NCI-H187 (cell line): ENCODE data around the gene MLLT10.

ENCODE experiments used
- DNase-seq, 2 experiments: peaks; one replicate each; lab custom pipeline; 2025; lab: John Stamatoyannopoulos, UW

The MLLT10 gene

DNA sequence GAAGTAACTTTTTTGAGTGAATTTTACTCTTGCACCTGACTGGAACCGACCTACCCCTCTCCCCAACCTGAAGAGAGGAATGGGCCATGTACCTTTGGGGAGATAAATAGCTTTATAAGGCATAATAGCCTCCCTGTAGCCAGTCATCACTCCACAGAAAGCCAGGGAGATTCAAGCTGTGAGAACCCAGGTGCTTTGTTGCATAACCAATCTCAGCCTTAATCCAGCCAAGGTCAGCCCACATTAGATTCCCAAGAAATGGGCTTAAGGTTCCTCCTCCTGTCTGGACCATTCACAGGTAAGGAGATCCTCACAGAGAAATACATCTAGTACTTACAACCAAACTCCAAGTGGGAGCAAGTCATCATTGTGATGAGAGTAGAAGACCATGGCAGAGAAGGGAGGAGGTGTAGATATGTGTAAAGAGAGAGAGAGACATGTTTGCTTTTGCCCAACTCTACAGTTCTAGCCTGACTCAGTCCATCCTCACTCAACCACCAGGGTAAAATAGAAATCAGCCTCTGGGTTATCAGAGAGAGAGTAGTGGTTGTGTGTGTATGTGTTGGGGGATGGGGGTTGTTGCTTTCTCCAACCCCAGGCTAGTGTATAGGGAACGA, 32.2 kb upstream of the MLLT10 start:
- no peak for DNase-seq

DNA sequence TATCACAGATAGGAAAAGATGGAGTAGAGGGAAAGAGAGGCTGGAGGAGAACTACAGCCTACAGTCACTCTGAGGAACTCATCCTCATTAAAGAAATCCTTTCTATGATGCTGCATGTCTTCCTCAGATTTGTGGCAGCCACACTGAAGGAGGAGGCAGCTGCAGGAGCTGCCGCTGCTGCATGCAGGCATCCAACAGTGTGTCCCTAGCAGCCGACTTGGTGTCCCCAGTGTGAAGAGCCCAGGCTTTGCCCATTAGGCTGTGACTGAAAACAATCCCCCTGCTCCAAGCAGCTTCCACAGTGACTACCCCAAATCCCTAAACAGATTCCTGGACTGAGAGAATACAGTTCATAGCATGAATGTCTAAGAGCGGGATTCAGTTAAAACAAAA, 31.7 kb upstream of the MLLT10 start:
- no peak for DNase-seq

DNA sequence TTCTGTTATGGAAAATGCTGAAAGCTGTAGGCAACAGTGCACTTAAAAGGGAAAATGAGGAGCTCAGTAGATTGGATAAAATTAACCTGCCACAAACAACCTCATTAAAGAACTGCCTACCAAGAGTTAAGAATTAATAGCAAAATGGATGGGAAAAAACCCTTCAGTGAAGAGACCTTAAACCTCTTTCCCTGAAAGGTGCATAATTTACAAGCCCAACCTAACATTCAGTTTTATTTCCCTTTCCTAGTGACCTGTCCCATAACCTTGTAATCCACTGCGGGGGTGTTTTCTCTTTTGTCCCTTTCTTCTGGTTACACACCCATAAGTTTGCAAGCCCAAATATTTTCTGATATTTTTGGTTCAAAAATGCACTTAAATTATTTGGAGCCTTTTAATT, 30.5 kb upstream of the MLLT10 start:
- no peak for DNase-seq

GRCh38 chr10:21505711-21506278, 28.2 kb upstream of the MLLT10 start:
- DNase-seq: no peak

- DNase-seq: no peak
Observed at GRCh38 chr10:21506351-21506750, 27.7 kb upstream of the MLLT10 start.

DNA sequence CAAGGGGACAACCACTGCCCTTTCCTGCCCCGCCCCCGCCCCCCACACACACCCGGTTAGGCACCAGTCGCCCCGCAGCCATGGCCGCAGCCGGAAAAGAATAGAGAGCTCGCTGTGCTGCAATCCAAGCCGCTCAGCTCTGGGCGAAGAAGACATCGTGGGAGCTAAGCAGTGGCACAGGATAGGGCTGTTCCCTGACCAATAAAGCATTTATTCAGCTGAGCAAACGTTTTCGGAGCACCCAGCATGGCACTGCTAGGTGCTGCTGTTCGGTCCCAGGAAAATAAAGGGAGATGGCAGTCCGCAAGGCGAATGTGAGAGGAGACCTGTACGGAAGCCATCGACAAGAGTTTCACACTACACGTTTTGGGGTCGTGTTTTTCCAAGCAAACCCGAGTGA, 26.9 kb upstream of the MLLT10 start:
- no peak for DNase-seq

DNA sequence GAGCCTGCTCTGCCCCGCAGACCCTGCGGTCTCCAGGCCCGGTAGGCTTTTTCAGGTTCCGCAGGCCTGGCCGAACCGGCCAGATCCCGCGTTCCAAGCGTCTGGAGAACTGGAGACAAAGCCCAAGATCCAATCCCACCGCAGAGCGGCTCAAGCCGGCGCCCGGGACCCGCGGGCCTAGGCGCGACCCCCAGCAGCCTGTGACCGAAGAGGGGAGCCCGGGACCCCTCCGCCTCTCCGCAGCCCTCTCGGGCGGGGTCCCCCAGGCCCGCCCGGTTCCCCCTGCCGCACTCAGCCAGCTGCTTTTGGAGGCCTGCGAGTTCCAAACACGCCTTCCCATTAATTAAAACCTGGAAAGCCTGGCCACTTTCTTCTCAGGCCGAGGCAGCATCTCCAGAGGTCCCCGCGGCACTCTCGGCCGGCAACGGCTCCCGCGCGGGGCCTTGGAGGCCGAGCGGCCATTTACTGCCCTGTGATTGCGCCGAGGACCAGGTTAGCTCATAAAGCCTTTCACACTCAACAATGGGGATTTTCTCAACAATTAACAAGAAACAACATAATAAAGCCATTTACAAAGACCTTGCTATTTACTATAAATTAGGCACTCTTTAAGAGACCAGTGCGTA, 25.2 kb upstream of the MLLT10 start:
- DNase-seq: no peak

- DNase-seq: no peak
Observed at GRCh38 chr10:21509341-21510240, 24.4 kb upstream of the MLLT10 start.

DNA sequence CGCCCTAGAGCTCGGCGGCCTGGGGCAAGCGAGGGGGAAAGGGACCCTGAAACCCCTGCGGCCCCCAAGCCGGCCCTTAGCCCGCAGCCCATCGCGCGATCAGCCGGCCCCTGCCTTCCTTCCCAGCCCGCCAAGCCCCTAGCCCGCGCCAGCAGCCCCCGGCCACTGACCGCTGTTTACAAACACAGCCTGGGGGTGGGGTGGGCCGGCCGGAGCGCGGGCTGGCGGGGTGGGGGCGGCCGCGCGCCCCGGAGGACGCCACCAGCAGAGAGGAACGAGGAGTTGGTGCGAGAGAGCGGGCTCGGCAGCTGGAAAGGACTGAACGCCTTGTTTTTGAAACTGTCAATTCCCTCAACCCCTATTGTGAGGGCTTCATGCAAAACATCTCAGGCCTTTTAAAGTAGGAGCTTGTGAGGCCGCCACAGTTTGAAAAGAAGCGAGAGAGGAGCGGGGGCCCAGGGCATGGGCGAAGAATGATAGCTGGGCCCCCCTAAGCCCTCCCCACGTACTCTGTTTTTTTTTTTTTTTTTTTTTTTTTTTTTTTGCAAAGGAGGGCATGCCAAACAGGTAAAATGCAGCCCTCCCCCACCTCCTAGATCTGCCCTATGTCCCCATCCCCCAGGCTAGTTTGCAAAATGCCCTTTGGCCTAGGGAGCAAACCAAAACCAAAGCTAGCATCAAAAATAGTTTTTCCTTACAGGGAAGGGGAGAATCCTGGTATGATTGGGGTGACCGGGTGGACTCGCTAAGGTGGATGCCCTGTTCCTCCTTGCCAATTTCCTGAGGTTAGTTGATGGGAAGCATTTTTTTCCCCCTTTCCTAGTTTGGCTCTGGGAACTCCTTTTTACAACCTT, 23.6 kb upstream of the MLLT10 start:
- no peak for DNase-seq

DNA sequence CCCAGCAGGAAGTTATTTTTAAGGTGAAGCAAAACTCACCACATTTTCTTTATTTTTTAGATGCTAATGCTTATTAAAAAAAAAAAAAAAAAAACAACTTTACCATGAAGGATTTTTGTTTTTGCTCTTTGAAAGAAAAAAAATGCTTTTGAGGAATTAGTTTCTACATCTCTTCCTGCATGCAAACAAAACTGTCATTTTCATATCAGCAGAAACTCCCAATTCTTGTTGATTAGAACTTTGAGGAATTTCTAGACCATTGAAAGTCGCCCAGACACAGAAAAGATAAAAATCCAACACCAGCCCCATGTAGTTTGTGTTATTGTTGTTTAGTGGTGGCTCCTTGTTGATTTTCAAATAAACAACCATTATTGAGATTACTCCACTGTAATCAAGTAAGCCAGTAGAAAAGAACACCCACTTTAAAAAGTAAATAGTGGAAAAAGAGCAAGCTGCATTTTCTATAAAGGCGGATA, 22.9 kb upstream of the MLLT10 start:
- DNase-seq: no peak

GRCh38 chr10:21511946-21512572, 22.0 kb upstream of the MLLT10 start:
- DNase-seq: no peak

GRCh38 chr10:21512573-21513404, 21.2 kb upstream of the MLLT10 start:
- no peak for DNase-seq

DNA sequence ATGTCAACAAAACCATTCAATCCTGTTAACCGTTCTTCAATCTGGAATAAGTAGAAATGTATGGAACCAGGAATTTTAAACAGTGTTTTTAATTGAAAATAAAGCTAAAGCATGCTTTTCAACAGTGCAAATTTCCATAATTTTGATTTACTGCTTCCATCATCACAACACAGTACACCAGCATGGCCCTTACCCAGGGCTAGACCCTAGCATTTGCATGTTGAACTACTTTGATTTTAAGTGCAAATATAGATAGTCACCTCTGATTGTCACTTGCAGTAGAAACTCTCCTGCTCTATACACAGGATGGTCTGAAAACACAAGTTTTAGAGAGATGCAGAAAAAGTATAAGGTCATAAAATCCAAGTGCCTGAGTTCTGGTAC, 20.6 kb upstream of the MLLT10 start:
- DNase-seq: no peak

DNA sequence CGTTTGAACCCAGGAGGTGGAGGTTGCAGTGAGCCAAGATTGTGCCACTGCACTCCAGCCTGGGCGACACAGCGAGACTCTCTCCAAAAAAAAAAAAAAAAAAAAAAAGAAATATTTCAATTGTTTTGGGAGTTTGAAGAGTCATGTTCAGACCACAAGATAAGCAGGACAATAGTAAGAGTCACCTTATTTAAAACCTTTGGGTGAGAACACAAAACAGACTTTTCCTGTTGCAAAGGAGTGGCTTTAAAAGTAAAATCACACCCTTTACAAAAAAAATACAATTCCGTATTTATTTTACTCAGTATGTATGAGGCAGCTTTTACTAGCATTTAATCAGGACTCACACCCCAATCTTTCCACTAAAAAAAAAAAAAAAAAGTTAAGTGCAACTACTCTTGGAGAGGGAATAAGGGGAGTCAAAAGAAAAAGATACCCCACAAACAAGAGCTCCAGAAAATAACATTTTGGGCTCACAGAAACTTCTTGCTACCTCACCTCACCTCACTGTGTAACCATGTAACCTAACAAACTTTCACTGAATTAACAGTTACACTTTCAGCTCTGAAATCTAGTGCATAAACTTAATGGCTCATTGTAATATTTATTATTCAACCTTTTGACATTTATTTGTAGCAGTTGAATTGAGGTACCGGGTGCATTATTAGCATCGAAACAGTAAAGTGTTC, 19.8 kb upstream of the MLLT10 start:
- no peak for DNase-seq

GRCh38 chr10:21514818-21515351, 19.1 kb upstream of the MLLT10 start:
- DNase-seq: no peak

- DNase-seq: no peak
Observed at GRCh38 chr10:21515361-21516241, 18.4 kb upstream of the MLLT10 start.

DNA sequence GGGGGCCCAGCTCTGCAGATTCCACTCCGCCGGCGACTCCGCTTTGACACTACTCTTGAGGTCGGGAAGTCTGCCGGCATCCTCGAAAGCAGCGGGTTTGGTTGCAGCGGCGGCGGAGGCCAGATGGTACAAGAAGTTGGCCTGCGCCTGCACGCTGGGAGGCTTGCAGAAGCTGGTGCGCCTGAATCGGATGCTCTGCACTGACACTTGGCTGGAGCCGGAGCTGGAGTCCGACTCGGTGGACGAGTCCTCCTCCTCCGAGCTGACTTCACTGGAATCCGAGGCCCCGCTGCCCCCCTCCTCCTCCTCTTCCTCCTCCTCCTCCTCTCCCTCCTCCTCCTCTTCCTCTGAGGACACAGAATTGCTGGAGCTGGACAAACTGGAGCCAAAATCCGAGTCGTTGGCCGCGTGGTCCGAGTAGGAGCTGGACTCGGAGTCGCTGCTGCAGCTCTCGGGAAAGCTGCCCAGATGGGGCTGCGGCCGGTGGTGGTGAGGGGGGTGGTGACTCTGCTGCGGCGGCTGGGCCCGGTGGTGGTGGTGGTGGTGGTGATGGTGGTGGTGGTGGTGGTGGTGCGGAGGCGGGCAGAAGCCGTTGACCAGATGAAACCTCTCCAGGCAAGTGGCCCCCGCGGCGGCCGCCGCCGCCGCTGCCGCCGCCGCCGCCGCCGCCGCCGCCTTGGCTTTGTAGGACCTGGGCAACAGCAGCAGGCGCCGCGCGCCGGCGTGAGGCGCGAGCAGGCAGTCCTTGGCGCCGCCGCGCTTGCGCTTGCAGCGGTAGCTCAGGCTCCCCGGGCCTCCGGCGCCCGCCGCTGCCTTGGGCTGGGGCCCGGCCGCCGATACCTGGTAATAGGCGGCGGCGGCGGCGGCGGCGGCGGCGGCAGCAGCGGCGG, 17.5 kb upstream of the MLLT10 start:
- DNase-seq: peak in 1 of 2 experiments; percentile 28
